Psoas muscle (tissue), 8 donors: Measurements from ENCODE around the gene SEC14L2. TPM values are rescaled to one million over a fixed set of nuclear protein-coding genes. Genes with fewer than 3 reads are reported as not detected.

Source experiments
- ATAC-seq, 4 donors: fragments of 200-7000 bp; cut with Tn5 transposase; one replicate each; pipeline ENCODE4 v1.9.1; 2020; ENCODE audit warnings: moderate library complexity in 3 of 4, mild to moderate bottlenecking in 2 of 4
- DNase-seq, 2 donors: peaks; one replicate each; pipeline ENCODE4 v3.0.0-alpha.2; 2020
- H3K27ac ChIP-seq: fragments of 200-600 bp; one replicate; pipeline ENCODE4 v1.8.0; 2022
- H3K27me3 ChIP-seq, 3 donors: fragments of 200-600 bp in 1 of 3; one replicate each; pipeline versions ENCODE4 v1.6.1 to v1.8.0; 2013 to 2022; ENCODE audit warnings: low read length in 2 of 3, mild to moderate bottlenecking in 2 of 3, moderate library complexity in 1 of 3; ENCODE audit not compliant: insufficient read depth in 3 of 3
- H3K36me3 ChIP-seq, 2 donors: fragments of 200-600 bp in 1 of 2; one replicate each; pipeline versions ENCODE4 v1.6.1 to v1.8.0; 2013 to 2022; ENCODE audit warnings: low read depth in 1 of 2, mild to moderate bottlenecking in 1 of 2, moderate library complexity in 1 of 2; ENCODE audit not compliant: insufficient read depth in 1 of 2
- H3K4me1 ChIP-seq: fragments of 200-600 bp; one replicate; pipeline ENCODE4 v1.8.0; 2022
- H3K4me3 ChIP-seq: fragments of 200-600 bp; one replicate; pipeline ENCODE4 v1.8.0; 2022; ENCODE audit warnings: mild to moderate bottlenecking
- H3K9me3 ChIP-seq: fragments of 200-600 bp; one replicate; pipeline ENCODE4 v1.8.0; 2022
- CTCF ChIP-seq: fragments of 200-600 bp; IDR thresholded peaks from one replicate; pipeline ENCODE4 v1.8.0; 2022; ENCODE audit warnings: antibody characterized with exemption
- WGBS, 3 donors: extraction: QIAGEN DNeasy Blood & Tissue Kit; methylation state at CpG; one replicate each; pipeline versions ENCODE4 v1.1.6 to v1.1.7; 2013; 5-methylcytosine and 5-hydroxymethylcytosine counted together
- intact Hi-C, 2 donors: fragments of 100-400 bp; cut with DNase I; formaldehyde crosslinking; loops; one replicate each; pipeline versions ENCODE4 v1.11.0 to v1.14.2; 2022
- polyA plus RNA-seq, 3 donors: library from polyadenylated mRNA; stranded (reverse); fragments of 200-250 nt; gene quantifications; one replicate each; pipeline ENCODE4 v1.2.3, GENCODE V29; 2013
- total RNA-seq, 4 donors: library from RNA; stranded (reverse); fragmentation: NEBNext Ultra II Directional in 2 of 4; extraction: Animal tissue kit (Norgen Biotek cat#: 25700) in 2 of 4; gene quantifications; one replicate each; pipeline versions ENCODE4 v1.2.1 to v1.2.4, GENCODE V29; 2021 to 2023
- donor health status: healthy with polysubstance abuse.
- donor health status: DM: no; HTN: no; CAD: no; lungs with moderate emphysema.
- donor health status: Bipolar disorder and iron deficiency.
- donor health status: healthy.
- donor health status: DM: yes; HTN: yes; CAD: no.
- donor health status: DM: no; HTN: no; CAD: no.
- donor health status: DM: no; HTN: no; CAD: no.
- donor health status: DM: yes; HTN: yes; CAD: no.

Gene SEC14L2
- total and polyA plus RNA-seq, 7 donors, result 0.38 to 75.0 (median 1.9) TPM

GRCh38 chr22:30420347-30421125 is 23.7 kb downstream of the SEC14L2 start:
- TF ChIP-seq CTCF, result no peak
- Histone ChIP-seq H3K27ac (no peak overlapping the region), H3K4me3 (no peak overlapping the region), H3K4me1 (peaks cover 24% of the 10 kb centered on the region), H3K36me3 (peaks cover 3 to 60% of the 10 kb centered on the region in 2 donors), H3K9me3 (no peaks in the 10 kb centered on the region), H3K27me3 (no peaks in the 10 kb centered on the region)
- no peak for ATAC-seq
- DNase-seq, result no peak
- intact Hi-C loops, result loop anchor here in 1 of 2 donors (10.0 kb wide), 2 partner anchors 66 to 184 kb away; partner anchors contain the start of genes CCDC157, SF3A1 and TCN2
- 74 to 79% (median 78%) methylated on average over 6 of the region's 6 CpGs for WGBS, 3 donors

GRCh38 chr22:30421695-30422480 is 25.1 kb downstream of the SEC14L2 start:
- no peak for ATAC-seq
- intact Hi-C loops, result loop anchor here in 1 of 2 donors (10.0 kb wide), 2 partner anchors 67 to 183 kb away; partner anchors contain the start of genes CCDC157, SF3A1 and TCN2
- Histone ChIP-seq H3K9me3 (no peaks in the 10 kb centered on the region), H3K27ac (peak overlapping the region; percentile 97), H3K36me3 (peaks cover 0 to 47% of the 10 kb centered on the region in 2 donors), H3K27me3 (no peaks in the 10 kb centered on the region), H3K4me1 (peaks cover 24% of the 10 kb centered on the region), H3K4me3 (peak overlapping the region; percentile 83)
- 68 to 77% (median 71%) methylated on average over 8 of the region's 8 CpGs for WGBS, 3 donors
- TF ChIP-seq CTCF, result no peak
- DNase-seq, result no peak

GRCh38 chr22:30422481-30423300 is 25.9 kb downstream of the SEC14L2 start:
- TF ChIP-seq CTCF, result no peak
- H3K27me3 ChIP-seq, result no peaks in the 10 kb centered on the region
- no peaks in the 10 kb centered on the region for H3K9me3 ChIP-seq
- peak; percentile 83 to 91 for DNase-seq
- 27 to 33% (median 30%) methylated on average over 18 of the region's 18 CpGs for WGBS, 3 donors
- peaks cover 0 to 39% of the 10 kb centered on the region in 2 donors for H3K36me3 ChIP-seq
- peak; percentile 48 to 76 (median 69) for ATAC-seq
- H3K27ac ChIP-seq, result peak overlapping the region; percentile 97
- intact Hi-C loops, result loop anchor here in 1 of 2 donors (10.0 kb wide), 2 partner anchors 68 to 182 kb away; partner anchors contain the start of genes CCDC157, SF3A1 and TCN2
- H3K4me1 ChIP-seq, result peaks cover 24% of the 10 kb centered on the region
- H3K4me3 ChIP-seq, result peak overlapping the region; percentile 83

- H3K4me1 ChIP-seq, result peaks cover 24% of the 10 kb centered on the region
- peak overlapping the region; percentile 83 for H3K4me3 ChIP-seq
- H3K36me3 ChIP-seq, result peaks cover 0 to 31% of the 10 kb centered on the region in 2 donors
- TF ChIP-seq CTCF, result peak; percentile 6
- intact Hi-C loops, result loop anchor here in 1 of 2 donors (10.0 kb wide), 2 partner anchors 69 to 181 kb away; partner anchors contain the start of genes CCDC157, SF3A1 and TCN2
- no peaks in the 10 kb centered on the region for H3K27me3 ChIP-seq
- peak overlapping the region; percentile 97 for H3K27ac ChIP-seq
- DNase-seq (no peak), ATAC-seq (peak; percentile 58 to 70 (median 63))
- no peaks in the 10 kb centered on the region for H3K9me3 ChIP-seq
- 0 to 1% (median 0%) methylated on average over 37 to 45 of the region's 45 CpGs for WGBS, 3 donors
These were observed 26.6 kb downstream of the SEC14L2 start for GRCh38 chr22:30423301-30423958.
